OCI-LY3 (cell line): ENCODE data around the gene CAMK2A.

Experiments
- H2AFZ ChIP-seq: fragments of 200-600, 300-600 bp; shearing (Covaris generic); 2 replicates; pipeline ENCODE4 v1.6.0; 2014; ENCODE audit warnings: antibody characterized with exemption, low read depth, low read length
- H3K27ac ChIP-seq: fragments of 200-600, 300-600 bp; sonication (generic); 2 replicates; pipeline ENCODE4 v1.5.1; 2014; ENCODE audit warnings: mild to moderate bottlenecking, low read length, moderate library complexity, mixed read lengths
- H3K27me3 ChIP-seq: fragments of 200-600, 300-600 bp; sonication (generic); 2 replicates; pipeline ENCODE4 v1.6.1; 2014; ENCODE audit warnings: low read depth, low read length, mixed read lengths
- H3K36me3 ChIP-seq: fragments of 200-600, 300-600 bp; sonication (generic); replicated peaks from 2 replicates; pipeline ENCODE3; 2014; ENCODE audit warnings: low read depth, low read length, mixed read lengths
- H3K4me1 ChIP-seq: fragments of 300-600, 200-600 bp; sonication (generic); 2 replicates; pipeline ENCODE4 v1.6.1; 2014; ENCODE audit warnings: low read length, mixed read lengths
- H3K4me2 ChIP-seq: fragments of 200-600, 300-600 bp; sonication (generic); 2 replicates; pipeline ENCODE4 v1.6.1; 2014; ENCODE audit warnings: low read length, mixed read lengths
- H3K4me3 ChIP-seq: fragments of 300-600, 200-600 bp; sonication (generic); 2 replicates; pipeline ENCODE4 v1.5.1; 2014; ENCODE audit warnings: antibody characterized with exemption, mild to moderate bottlenecking, low read length, moderate library complexity
- H3K79me2 ChIP-seq: fragments of 300-600, 200-600 bp; shearing (Covaris generic); 2 replicates; pipeline ENCODE4 v1.6.1; 2014; ENCODE audit warnings: mild to moderate bottlenecking, low read length, mixed read lengths
- H3K9ac ChIP-seq: fragments of 300-600, 200-600 bp; shearing (Covaris generic); 2 replicates; pipeline ENCODE4 v1.6.0; 2014; ENCODE audit warnings: mild to moderate bottlenecking, low read length, moderate library complexity
- H3K9me3 ChIP-seq: fragments of 200-600, 300-600 bp; shearing (Covaris generic); 2 replicates; pipeline ENCODE4 v1.6.1; 2014; ENCODE audit warnings: low read length, mixed read lengths; ENCODE audit not compliant: insufficient read depth
- H4K20me1 ChIP-seq: fragments of 200-600, 300-600 bp; sonication (generic); 2 replicates; pipeline ENCODE4 v1.6.1; 2016; ENCODE audit warnings: low read length, mixed read lengths; ENCODE audit not compliant: insufficient read depth
- CTCF ChIP-seq: fragments of 200-600, 300-600 bp; sonication (generic); IDR thresholded peaks from 2 replicates; pipeline ENCODE4 v1.5.1; 2014; ENCODE audit warnings: antibody characterized with exemption, low read length, low read depth
- EZH2phosphoT487 ChIP-seq: fragments of 200-600 bp; shearing (Covaris generic); IDR thresholded peaks from 2 replicates; pipeline ENCODE4 v1.6.1; 2018; ENCODE audit warnings: antibody characterized with exemption, mixed run types, low read depth

The CAMK2A gene

GRCh38 chr5:150241298-150242160, 48.0 kb downstream of the CAMK2A start:
- H2AFZ ChIP-seq, result no peak overlapping the region
- H3K36me3 ChIP-seq, result no peaks in the 10 kb centered on the region
- H3K4me1 ChIP-seq, result no peaks in the 10 kb centered on the region
- no peaks in the 10 kb centered on the region for H3K27me3 ChIP-seq
- no peak for TF ChIP-seq EZH2phosphoT487
- TF ChIP-seq CTCF, result no peak
- H3K27ac ChIP-seq, result no peak overlapping the region
- H3K4me2 ChIP-seq, result no peak overlapping the region
- no peaks in the 10 kb centered on the region for H3K79me2 ChIP-seq
- no peak overlapping the region for H3K4me3 ChIP-seq
- H3K9ac ChIP-seq, result no peak overlapping the region
- H3K9me3 ChIP-seq, result no peaks in the 10 kb centered on the region
- no peaks in the 10 kb centered on the region for H4K20me1 ChIP-seq

GRCh38 chr5:150239794-150240122, 49.8 kb downstream of the CAMK2A start:
- H3K4me2 ChIP-seq, result no peak overlapping the region
- H3K36me3 ChIP-seq, result no peaks in the 10 kb centered on the region
- no peak overlapping the region for H3K27ac ChIP-seq
- no peak overlapping the region for H3K9ac ChIP-seq
- H4K20me1 ChIP-seq, result no peaks in the 10 kb centered on the region
- no peak overlapping the region for H3K4me3 ChIP-seq
- H3K9me3 ChIP-seq, result no peaks in the 10 kb centered on the region
- TF ChIP-seq CTCF (no peak), EZH2phosphoT487 (no peak)
- H2AFZ ChIP-seq, result no peak overlapping the region
- H3K27me3 ChIP-seq, result no peaks in the 10 kb centered on the region
- no peaks in the 10 kb centered on the region for H3K79me2 ChIP-seq
- H3K4me1 ChIP-seq, result peaks cover 3% of the 10 kb centered on the region

GRCh38 chr5:150239099-150239793, 50.3 kb downstream of the CAMK2A start:
- Histone ChIP-seq H4K20me1 (no peaks in the 10 kb centered on the region), H3K36me3 (no peaks in the 10 kb centered on the region), H3K9ac (no peak overlapping the region), H3K27me3 (no peaks in the 10 kb centered on the region), H3K4me1 (peaks cover 7% of the 10 kb centered on the region), H3K4me3 (no peak overlapping the region), H3K9me3 (no peaks in the 10 kb centered on the region), H3K27ac (no peak overlapping the region), H3K79me2 (no peaks in the 10 kb centered on the region), H3K4me2 (no peak overlapping the region), H2AFZ (no peak overlapping the region)
- TF ChIP-seq EZH2phosphoT487 (no peak), CTCF (no peak)

- TF ChIP-seq CTCF, result no peak
- no peaks in the 10 kb centered on the region for H4K20me1 ChIP-seq
- H3K36me3 ChIP-seq, result no peaks in the 10 kb centered on the region
- H3K79me2 ChIP-seq, result no peaks in the 10 kb centered on the region
- H3K27ac ChIP-seq, result no peak overlapping the region
- H2AFZ ChIP-seq, result no peak overlapping the region
- no peak overlapping the region for H3K4me3 ChIP-seq
- no peak overlapping the region for H3K4me2 ChIP-seq
- H3K27me3 ChIP-seq, result no peaks in the 10 kb centered on the region
- H3K4me1 ChIP-seq, result peaks cover 7% of the 10 kb centered on the region
- H3K9me3 ChIP-seq, result no peaks in the 10 kb centered on the region
- no peak overlapping the region for H3K9ac ChIP-seq
Measured at GRCh38 chr5:150238646-150239045, 50.9 kb downstream of the CAMK2A start.
